HG03066 (cell line): Measurements from ENCODE around the gene LAMA1.

Experiments used
- ATAC-seq: cut with Tn5 transposase; IDR thresholded peaks from one replicate; pipeline ENCODE4 v1.9.1; 2021; ENCODE audit warnings: low read depth; ENCODE audit not compliant: unreplicated experiment

The LAMA1 gene

DNA sequence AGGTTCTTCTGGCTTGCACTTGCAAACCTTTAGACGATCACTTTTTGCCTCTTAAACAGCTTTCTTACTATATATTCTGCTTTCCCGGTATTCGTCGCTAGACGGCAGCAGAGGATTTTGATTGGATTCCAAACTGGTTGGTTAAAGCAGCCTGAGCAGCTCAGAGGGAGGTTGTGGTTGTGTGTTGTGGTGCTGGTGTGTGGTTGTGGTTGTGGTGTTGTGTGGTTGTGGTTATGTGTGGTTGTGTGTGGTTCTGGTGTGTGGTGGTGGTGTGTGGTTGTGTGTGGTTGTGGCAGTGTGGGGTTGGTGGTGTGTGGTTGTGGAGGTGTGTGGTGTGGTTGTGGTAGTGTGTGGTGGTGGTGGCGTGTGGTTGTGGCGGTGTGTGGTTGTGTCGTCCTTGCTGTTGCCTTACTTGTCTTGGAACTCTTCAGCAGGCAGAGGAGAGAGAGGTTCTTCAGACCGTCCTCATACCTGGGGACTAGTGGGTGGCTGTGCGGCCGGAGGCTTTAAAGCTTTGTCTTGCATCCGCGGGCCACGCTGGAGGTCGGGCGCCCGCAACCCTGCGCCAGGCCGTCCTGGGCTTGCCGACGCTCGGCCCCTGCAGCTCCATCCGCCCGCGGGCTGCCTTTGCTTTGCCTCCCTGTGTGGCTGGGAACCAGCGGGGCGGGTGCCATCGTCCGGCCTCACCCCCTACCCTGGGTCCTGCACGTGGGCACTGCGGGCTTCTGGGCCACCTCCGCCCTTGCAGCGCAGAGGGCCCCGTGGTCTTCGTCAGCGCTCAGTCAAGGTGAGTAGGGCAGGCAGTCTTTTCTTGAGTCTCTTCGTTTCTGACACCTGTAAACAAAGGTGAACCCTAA, 197.3 kb downstream of the LAMA1 start:
- no peak for ATAC-seq

DNA sequence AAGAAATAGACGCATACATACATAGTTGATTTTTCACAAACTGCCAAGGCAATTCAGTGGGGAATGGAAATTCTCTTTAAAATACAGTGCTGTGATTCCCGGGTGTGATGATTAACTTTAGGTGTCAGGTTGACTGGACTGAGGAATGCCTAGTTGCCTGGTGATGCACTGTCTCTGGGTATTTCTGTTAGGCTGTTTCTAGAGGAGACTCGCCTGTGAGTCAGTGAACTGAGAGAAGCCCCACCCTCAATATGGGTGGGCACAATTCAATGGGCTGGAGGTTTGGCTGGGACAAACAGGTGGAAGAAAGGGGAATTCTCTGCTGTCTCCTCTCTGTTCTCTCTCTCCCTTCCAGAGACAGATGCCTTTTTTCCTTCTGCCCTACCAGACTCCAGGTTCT, 200.5 kb downstream of the LAMA1 start:
- no peak for ATAC-seq

DNA sequence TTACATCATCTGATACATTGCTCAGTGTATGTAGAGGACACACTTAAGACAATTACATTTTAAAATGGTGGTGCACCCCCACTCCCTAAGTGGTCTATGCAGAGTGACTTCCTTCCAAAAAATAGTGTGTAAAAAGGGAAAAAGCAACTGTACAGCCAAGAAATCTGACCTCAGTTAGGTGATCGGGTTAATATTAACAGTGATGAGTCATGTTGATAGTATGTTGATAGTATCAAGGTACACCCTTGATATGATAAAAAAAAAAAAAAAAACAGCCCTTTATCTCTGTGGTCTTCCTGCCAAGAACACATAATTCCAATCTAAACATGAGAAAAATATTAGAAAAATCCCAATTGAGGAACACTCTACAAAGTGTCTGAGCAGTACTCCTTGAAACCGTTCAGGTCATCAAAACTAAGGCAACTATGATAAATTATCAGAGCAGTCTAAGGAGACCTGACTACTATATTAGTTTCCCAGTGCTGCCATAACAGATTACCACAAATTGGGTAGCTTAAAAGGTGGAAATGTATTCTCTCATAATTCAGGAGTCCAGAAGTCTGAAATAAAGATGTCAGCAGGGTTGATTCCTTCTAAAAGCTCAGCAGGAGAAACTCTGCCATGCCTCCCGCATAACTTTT, 216.2 kb downstream of the LAMA1 start:
- ATAC-seq = no peak

DNA sequence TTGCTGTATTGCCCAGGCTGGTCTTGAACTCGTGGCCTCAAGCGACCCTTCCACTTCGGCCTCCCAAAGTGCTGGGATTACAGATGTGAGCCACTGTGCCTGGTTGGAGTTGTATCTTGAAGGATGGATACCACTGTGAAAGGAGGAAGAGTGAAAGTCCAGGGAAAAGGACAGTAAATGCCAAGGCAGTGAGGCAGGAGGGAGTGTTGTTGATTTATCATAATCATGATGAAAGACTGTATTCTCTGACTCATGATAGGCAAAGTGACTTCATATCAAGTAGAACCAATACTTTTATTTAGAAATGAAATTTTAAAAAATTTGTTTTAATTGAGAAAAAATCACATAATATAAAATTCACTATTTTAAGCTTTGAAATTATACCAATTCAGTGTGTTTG, 225.8 kb downstream of the LAMA1 start:
- no peak for ATAC-seq
